ENCODE data around the gene GPR183. TPM values are rescaled to one million over a fixed set of nuclear protein-coding genes. Genes with fewer than 3 reads are reported as not detected.

The GPR183 gene
- total RNA-seq, 1 experiment from 2014 or later: 49.6 TPM

- H3K27ac ChIP-seq: no peak overlapping the region
- DNase-seq (ENCODE audit: low read depth in 1 of 2, low spot score in 2 of 2): no peak
These were observed 6.7 kb upstream of the GPR183 start for GRCh38 chr13:99313941-99314340.

GRCh38 chr13:99313501-99313900, 6.3 kb upstream of the GPR183 start:
- peaks cover 5% of the 10 kb centered on the region; the same call in 1 of the 2 replicates for H3K9me3 ChIP-seq (replicated peaks)
- no peak overlapping the region for H3K27ac ChIP-seq
- no peak overlapping the region for H3K4me3 ChIP-seq
- no peak for DNase-seq (ENCODE audit: low read depth in 1 of 2, low spot score in 2 of 2)
- peaks cover 53% of the 10 kb centered on the region for H3K4me1 ChIP-seq (replicated peaks)
- H3K27me3 ChIP-seq (replicated peaks): no peaks in the 10 kb centered on the region
- peaks cover 16% of the 10 kb centered on the region; the same call in 1 of the 2 replicates for H3K36me3 ChIP-seq

More at GRCh38 chr13:99313941-99314340, 6.7 kb upstream of the GPR183 start:
- no peak overlapping the region for H3K4me3 ChIP-seq
- H3K27me3 ChIP-seq (replicated peaks): no peaks in the 10 kb centered on the region
- H3K4me1 ChIP-seq (replicated peaks): peaks cover 49% of the 10 kb centered on the region
- H3K36me3 ChIP-seq: peaks cover 13% of the 10 kb centered on the region; the same call in 1 of the 2 replicates
- 0 out of 2 replicates have a peak, but pooled peaks cover 2% of the 10 kb centered on the region for H3K9me3 ChIP-seq (replicated peaks)

- DNase-seq (ENCODE audit: low read depth in 1 of 2, low spot score in 2 of 2): no peak
- Histone ChIP-seq H3K27me3 (replicated peaks) (no peaks in the 10 kb centered on the region), H3K4me1 (replicated peaks) (peaks cover 63% of the 10 kb centered on the region), H3K4me3 (no peak overlapping the region), H3K9me3 (replicated peaks) (peaks cover 5% of the 10 kb centered on the region; the same call in 1 of the 2 replicates), H3K36me3 (peaks cover 16% of the 10 kb centered on the region; the same call in 1 of the 2 replicates), H3K27ac (no peak overlapping the region)
These were observed 5.3 kb upstream of the GPR183 start for GRCh38 chr13:99312493-99312883.

GRCh38 chr13:99311748-99312492, 4.7 kb upstream of the GPR183 start:
- peaks cover 5% of the 10 kb centered on the region; the same call in 1 of the 2 replicates for H3K9me3 ChIP-seq (replicated peaks)
- peaks cover 67% of the 10 kb centered on the region for H3K4me1 ChIP-seq (replicated peaks)
- peak overlapping the region; percentile 61 for H3K27ac ChIP-seq
- DNase-seq (ENCODE audit: low read depth in 1 of 2, low spot score in 2 of 2): no peak
- H3K4me3 ChIP-seq: no peak overlapping the region
- no peaks in the 10 kb centered on the region for H3K27me3 ChIP-seq (replicated peaks)
- H3K36me3 ChIP-seq: peaks cover 16% of the 10 kb centered on the region; the same call in 1 of the 2 replicates

- Histone ChIP-seq H3K36me3 (peaks cover 16% of the 10 kb centered on the region; the same call in 1 of the 2 replicates), H3K27ac (peak overlapping the region; percentile 61), H3K4me1 (replicated peaks) (peaks cover 70% of the 10 kb centered on the region), H3K9me3 (replicated peaks) (peaks cover 5% of the 10 kb centered on the region; the same call in 1 of the 2 replicates), H3K4me3 (no peak overlapping the region), H3K27me3 (replicated peaks) (no peaks in the 10 kb centered on the region)
- peak in 1 of 2 experiments; percentile 91 for DNase-seq (ENCODE audit: low read depth in 1 of 2, low spot score in 2 of 2)
These were observed 3.9 kb upstream of the GPR183 start for GRCh38 chr13:99311137-99311536.

- Histone ChIP-seq H3K4me1 (replicated peaks) (peaks cover 73% of the 10 kb centered on the region), H3K27ac (peak overlapping the region; percentile 61), H3K4me3 (no peak overlapping the region), H3K9me3 (replicated peaks) (peaks cover 5% of the 10 kb centered on the region; the same call in 1 of the 2 replicates), H3K36me3 (peaks cover 16% of the 10 kb centered on the region; the same call in 1 of the 2 replicates), H3K27me3 (replicated peaks) (no peaks in the 10 kb centered on the region)
- peak in 1 of 2 experiments; percentile 99 for DNase-seq (ENCODE audit: low read depth in 1 of 2, low spot score in 2 of 2)
These were observed 3.3 kb upstream of the GPR183 start for GRCh38 chr13:99310382-99311031.

- no peak overlapping the region for H3K4me3 ChIP-seq
- no peaks in the 10 kb centered on the region for H3K27me3 ChIP-seq (replicated peaks)
- peak overlapping the region; percentile 61 for H3K27ac ChIP-seq
- H3K36me3 ChIP-seq: peaks cover 11% of the 10 kb centered on the region; the same call in 1 of the 2 replicates
- peaks cover 71% of the 10 kb centered on the region for H3K4me1 ChIP-seq (replicated peaks)
- peaks cover 5% of the 10 kb centered on the region; the same call in 1 of the 2 replicates for H3K9me3 ChIP-seq (replicated peaks)
- peak in 1 of 2 experiments; percentile 93 for DNase-seq (ENCODE audit: low read depth in 1 of 2, low spot score in 2 of 2)
These were observed 1.4 kb upstream of the GPR183 start for GRCh38 chr13:99308471-99309087.

- no peak overlapping the region for H3K4me3 ChIP-seq
- DNase-seq (ENCODE audit: low read depth in 1 of 2, low spot score in 2 of 2): peak; percentile 97
These were observed 595 bp upstream of the GPR183 start for GRCh38 chr13:99307648-99308339.

GRCh38 chr13:99305566-99305965, 1.6 kb downstream of the GPR183 start:
- H3K4me3 ChIP-seq: no peak overlapping the region

More at GRCh38 chr13:99307648-99308339, 595 bp upstream of the GPR183 start:
- H3K27me3 ChIP-seq (replicated peaks): no peaks in the 10 kb centered on the region
- peak overlapping the region; percentile 61 for H3K27ac ChIP-seq
- H3K4me1 ChIP-seq (replicated peaks): peaks cover 66% of the 10 kb centered on the region
- peaks cover 5% of the 10 kb centered on the region; the same call in 1 of the 2 replicates for H3K9me3 ChIP-seq (replicated peaks)
- peaks cover 11% of the 10 kb centered on the region; the same call in 1 of the 2 replicates for H3K36me3 ChIP-seq

GRCh38 chr13:99305158-99305557, 2.0 kb downstream of the GPR183 start:
- H3K36me3 ChIP-seq: peaks cover 11% of the 10 kb centered on the region; the same call in 1 of the 2 replicates
- no peak for DNase-seq (ENCODE audit: low read depth in 1 of 2, low spot score in 2 of 2)
- H3K4me3 ChIP-seq: no peak overlapping the region
- H3K9me3 ChIP-seq (replicated peaks): peaks cover 5% of the 10 kb centered on the region; the same call in 1 of the 2 replicates
- H3K4me1 ChIP-seq (replicated peaks): peaks cover 43% of the 10 kb centered on the region
- H3K27ac ChIP-seq: no peak overlapping the region
- no peaks in the 10 kb centered on the region for H3K27me3 ChIP-seq (replicated peaks)

More at GRCh38 chr13:99305566-99305965, 1.6 kb downstream of the GPR183 start:
- no peaks in the 10 kb centered on the region for H3K27me3 ChIP-seq (replicated peaks)
- no peak overlapping the region for H3K27ac ChIP-seq
- peaks cover 11% of the 10 kb centered on the region; the same call in 1 of the 2 replicates for H3K36me3 ChIP-seq
- peaks cover 5% of the 10 kb centered on the region; the same call in 1 of the 2 replicates for H3K9me3 ChIP-seq (replicated peaks)
- H3K4me1 ChIP-seq (replicated peaks): peaks cover 47% of the 10 kb centered on the region
- no peak for DNase-seq (ENCODE audit: low read depth in 1 of 2, low spot score in 2 of 2)

- Histone ChIP-seq H3K36me3 (peaks cover 9% of the 10 kb centered on the region; the same call in 1 of the 2 replicates), H3K9me3 (replicated peaks) (peaks cover 4% of the 10 kb centered on the region; the same call in 1 of the 2 replicates), H3K4me1 (replicated peaks) (peaks cover 36% of the 10 kb centered on the region), H3K27me3 (replicated peaks) (no peaks in the 10 kb centered on the region), H3K27ac (no peak overlapping the region), H3K4me3 (no peak overlapping the region)
- no peak for DNase-seq (ENCODE audit: low read depth in 1 of 2, low spot score in 2 of 2)
These were observed 2.7 kb downstream of the GPR183 start for GRCh38 chr13:99304541-99304940.

- Histone ChIP-seq H3K4me3 (no peak overlapping the region), H3K27ac (no peak overlapping the region), H3K4me1 (replicated peaks) (peaks cover 31% of the 10 kb centered on the region), H3K27me3 (replicated peaks) (no peaks in the 10 kb centered on the region), H3K36me3 (peaks cover 4% of the 10 kb centered on the region; the same call in 1 of the 2 replicates), H3K9me3 (replicated peaks) (peaks cover 3% of the 10 kb centered on the region; the same call in 1 of the 2 replicates)
- DNase-seq (ENCODE audit: low read depth in 1 of 2, low spot score in 2 of 2): no peak
These were observed 3.2 kb downstream of the GPR183 start for GRCh38 chr13:99303863-99304521.
